Measurements from ENCODE around the gene RBFOX1.

- TF ChIP-seq REST (IDR thresholded peaks at IDR 0.05; ENCODE audit: low read depth, low read length), result no peak
- no peak for TF ChIP-seq CTCF (IDR thresholded peaks at IDR 0.05)
- TF ChIP-seq RFX5 (IDR thresholded peaks at IDR 0.05; ENCODE audit: low read length), result no peak
- TF ChIP-seq USF1 (IDR thresholded peaks at IDR 0.05; ENCODE audit: borderline replicate concordance, low read depth), result no peak
- no peak for TF ChIP-seq EZH2phosphoT487 (IDR thresholded peaks at IDR 0.05; ENCODE audit: borderline replicate concordance, low read depth)
- TF ChIP-seq IRF3 (IDR thresholded peaks at IDR 0.05; ENCODE audit: low read depth, low read length), result no peak
- no peak for TF ChIP-seq MAX (IDR thresholded peaks at IDR 0.05; ENCODE audit: low read depth)
These were observed 179.1 kb downstream of the RBFOX1 start for GRCh38 chr16:7511549-7512260.

Data from SK-N-SH (cell line).